GM12892 (cell line): ENCODE data around the gene SLC31A2.

Experiments
- DNase-seq: peaks from one replicate; pipeline ENCODE4 v3.0.0; 2011; ENCODE audit not compliant: insufficient read length
- FAIRE-seq: peaks from 2 replicates; lab custom pipeline; 2011; peaks lifted over from hg19 to GRCh38; lab: Jason Lieb, UNC
- POLR2A ChIP-seq: IDR thresholded peaks from 2 replicates; pipeline ENCODE4 v1.6.1; 2011; ENCODE audit warnings: low read depth, low read length, control low read depth
- POLR2AphosphoS5 ChIP-seq: IDR thresholded peaks from 2 replicates; pipeline ENCODE4 v1.6.1; 2011; ENCODE audit warnings: low read depth, low read length, control low read depth
- TAF1 ChIP-seq: IDR thresholded peaks from 2 replicates; pipeline ENCODE4 v1.6.1; 2011; ENCODE audit warnings: low read depth, mild to moderate bottlenecking, control low read depth, low read length, borderline replicate concordance

The SLC31A2 gene

GRCh38 chr9:113199683-113200329 is 49.0 kb downstream of the SLC31A2 start:
- TF ChIP-seq TAF1, result no peak
- TF ChIP-seq POLR2A, result no peak
- no peak for TF ChIP-seq POLR2AphosphoS5
- DNase-seq (no peak), FAIRE-seq (peak; percentile 38)

- TF ChIP-seq POLR2A (no peak), POLR2AphosphoS5 (no peak), TAF1 (no peak)
- FAIRE-seq, result no peak
- DNase-seq, result no peak
These were observed 54.6 kb downstream of the SLC31A2 start for GRCh38 chr9:113205432-113205831.

- DNase-seq (no peak), FAIRE-seq (no peak)
- TF ChIP-seq POLR2A (no peak), POLR2AphosphoS5 (no peak), TAF1 (no peak)
These were observed 55.1 kb downstream of the SLC31A2 start for GRCh38 chr9:113205861-113206260.

- FAIRE-seq, result no peak
These were observed 60.0 kb downstream of the SLC31A2 start for GRCh38 chr9:113210815-113211214.

More at GRCh38 chr9:113210815-113211214, 60.0 kb downstream of the SLC31A2 start:
- no peak for TF ChIP-seq POLR2A
- TF ChIP-seq TAF1, result no peak
- no peak for TF ChIP-seq POLR2AphosphoS5
- no peak for DNase-seq
